Eye (tissue), 1 donor: ENCODE results near the gene TRIM17.

Source experiments
- DNase-seq: peaks from one replicate; pipeline ENCODE4 v3.0.0-alpha.2; 2015

Gene TRIM17

GRCh38 chr1:228366866-228367741 is 49.6 kb downstream of the TRIM17 start:
- DNase-seq: no peak

GRCh38 chr1:228366062-228366865 is 50.4 kb downstream of the TRIM17 start:
- DNase-seq: no peak

GRCh38 chr1:228365271-228366061 is 51.2 kb downstream of the TRIM17 start:
- no peak for DNase-seq

- DNase-seq: no peak
These were observed 51.9 kb downstream of the TRIM17 start for GRCh38 chr1:228364706-228365213.

GRCh38 chr1:228364068-228364705 is 52.5 kb downstream of the TRIM17 start:
- DNase-seq: no peak

GRCh38 chr1:228363686-228364067 is 53.0 kb downstream of the TRIM17 start:
- DNase-seq: no peak

GRCh38 chr1:228362884-228363450 is 53.7 kb downstream of the TRIM17 start:
- no peak for DNase-seq

- no peak for DNase-seq
These were observed 54.3 kb downstream of the TRIM17 start for GRCh38 chr1:228362141-228362883.

GRCh38 chr1:228361314-228362140 is 55.1 kb downstream of the TRIM17 start:
- no peak for DNase-seq

- DNase-seq: no peak
These were observed 55.9 kb downstream of the TRIM17 start for GRCh38 chr1:228360533-228361313.

- no peak for DNase-seq
These were observed 56.8 kb downstream of the TRIM17 start for GRCh38 chr1:228359613-228360532.

GRCh38 chr1:228358764-228359612 is 57.7 kb downstream of the TRIM17 start:
- no peak for DNase-seq

- no peak for DNase-seq
These were observed 58.5 kb downstream of the TRIM17 start for GRCh38 chr1:228358039-228358763.
